ENCODE measurements around the gene LDB2.

- TF ChIP-seq CTCF (IDR thresholded peaks at IDR 0.05) (no peak), POLR2A (IDR thresholded peaks at IDR 0.05) (no peak)
Observed at GRCh38 chr4:16573739-16574138, 324.7 kb downstream of the LDB2 start.

Measured in heart left ventricle (tissue), 13 donors.